LNCaP clone FGC (cell line): ENCODE results near the gene C11orf16.

Experiments
- DNase-seq: peaks from one replicate; pipeline ENCODE4 v3.0.0-alpha.2; 2011; ENCODE audit warnings: low read depth
- H3K4me3 ChIP-seq: 2 replicates; pipeline ENCODE4 v1.5.1; 2011; ENCODE audit warnings: mild to moderate bottlenecking, low read depth, low read length, control low read depth
- CTCF ChIP-seq: IDR thresholded peaks from 2 replicates; pipeline ENCODE4 v1.5.1; 2012; ENCODE audit warnings: mild to moderate bottlenecking; ENCODE audit not compliant: control insufficient read depth, insufficient read depth; ENCODE audit errors: extremely low read depth

The C11orf16 gene

GRCh38 chr11:8934742-8935488, 2.2 kb upstream of the C11orf16 start:
- no peak for DNase-seq
- no peak overlapping the region for H3K4me3 ChIP-seq
- no peak for TF ChIP-seq CTCF

- no peak overlapping the region for H3K4me3 ChIP-seq
- DNase-seq: no peak
- no peak for TF ChIP-seq CTCF
These were observed 1.2 kb upstream of the C11orf16 start for GRCh38 chr11:8933931-8934330.

GRCh38 chr11:8930456-8931175, 2.1 kb downstream of the C11orf16 start:
- TF ChIP-seq CTCF: no peak
- no peak overlapping the region for H3K4me3 ChIP-seq
- no peak for DNase-seq

- no peak overlapping the region for H3K4me3 ChIP-seq
- DNase-seq: no peak
- no peak for TF ChIP-seq CTCF
These were observed 3.6 kb downstream of the C11orf16 start for GRCh38 chr11:8928981-8929615.

- no peak overlapping the region for H3K4me3 ChIP-seq
- no peak for TF ChIP-seq CTCF
- no peak for DNase-seq
These were observed 4.5 kb downstream of the C11orf16 start for GRCh38 chr11:8928205-8928604.

GRCh38 chr11:8927233-8927632, 5.5 kb downstream of the C11orf16 start:
- DNase-seq: no peak
- H3K4me3 ChIP-seq: no peak overlapping the region

More at GRCh38 chr11:8927233-8927632, 5.5 kb downstream of the C11orf16 start:
- TF ChIP-seq CTCF: no peak
